MM.1S (cell line): ENCODE results near the gene MYO10.

ENCODE experiments used
- DNase-seq: peaks from one replicate; pipeline ENCODE4 v3.0.0-alpha.2; 2015
- H2AFZ ChIP-seq: fragments of 300-600 bp; sonication (generic); 2 replicates; pipeline ENCODE4 v1.6.0; 2016; ENCODE audit warnings: antibody characterized with exemption, low read length
- H3F3A ChIP-seq: fragments of 300-600 bp; sonication (generic); 2 replicates; pipeline ENCODE4 v1.6.1; 2016; ENCODE audit warnings: mild to moderate bottlenecking, antibody characterized with exemption, low read length, moderate library complexity, mixed read lengths; ENCODE audit not compliant: insufficient read depth
- H3K27ac ChIP-seq: fragments of 300-600 bp; sonication (generic); 2 replicates; pipeline ENCODE4 v1.5.1; 2016; ENCODE audit warnings: mild to moderate bottlenecking, low read length
- H3K27me3 ChIP-seq: fragments of 300-600 bp; sonication (generic); replicated peaks from 2 replicates; pipeline ENCODE4 v1.6.0; 2016; ENCODE audit warnings: low read length; ENCODE audit not compliant: insufficient read depth
- H3K36me3 ChIP-seq: fragments of 300-600 bp; sonication (generic); replicated peaks from 2 replicates; pipeline ENCODE4 v1.6.1; 2016; ENCODE audit warnings: mild to moderate bottlenecking, low read length, mixed read lengths; ENCODE audit not compliant: insufficient read depth
- H3K4me1 ChIP-seq: fragments of 300-600 bp; sonication (generic); 2 replicates; pipeline ENCODE4 v1.6.1; 2016; ENCODE audit warnings: low read length, mixed read lengths
- H3K4me2 ChIP-seq: fragments of 300-600 bp; sonication (generic); 2 replicates; pipeline ENCODE4 v1.6.0; 2016; ENCODE audit warnings: low read depth, low read length
- H3K4me3 ChIP-seq: fragments of 300-600 bp; sonication (generic); 2 replicates; pipeline ENCODE4 v1.5.1; 2016; ENCODE audit warnings: low read length, mixed read lengths
- H3K79me2 ChIP-seq: fragments of 300-600 bp; sonication (generic); 2 replicates; pipeline ENCODE4 v1.6.1; 2016; ENCODE audit warnings: mixed run types, low read length, mixed read lengths
- H3K9ac ChIP-seq: fragments of 300-600 bp; sonication (generic); 2 replicates; pipeline ENCODE4 v1.6.1; 2016; ENCODE audit warnings: low read length, mixed read lengths
- H3K9me2 ChIP-seq: fragments of 300-600 bp; sonication (generic); replicated peaks from 2 replicates; pipeline ENCODE4 v1.6.1; 2016; ENCODE audit warnings: mild to moderate bottlenecking, low read length, mixed read lengths; ENCODE audit not compliant: insufficient read depth
- H3K9me3 ChIP-seq: fragments of 300-600 bp; sonication (generic); replicated peaks from 2 replicates; pipeline ENCODE4 v1.6.1; 2016; ENCODE audit warnings: mild to moderate bottlenecking, low read length, mixed read lengths; ENCODE audit not compliant: insufficient read depth
- H4K20me1 ChIP-seq: fragments of 300-600 bp; sonication (generic); 2 replicates; pipeline ENCODE4 v1.6.1; 2016; ENCODE audit warnings: mild to moderate bottlenecking, low read length, moderate library complexity, mixed read lengths; ENCODE audit not compliant: insufficient read depth
- EZH2 ChIP-seq: fragments of 300-600 bp; sonication (generic); optimal IDR thresholded peaks from 2 replicates; pipeline ENCODE3; 2017; ENCODE audit warnings: low read depth, mild to moderate bottlenecking, antibody characterized with exemption, low read length, mixed read lengths
- EZH2phosphoT487 ChIP-seq: fragments of 300-600 bp; sonication (generic); IDR thresholded peaks from 2 replicates; pipeline ENCODE4 v1.6.1; 2018; ENCODE audit warnings: antibody characterized with exemption, low read length
- TF ChIP-seq, protein P1 (sequence below): fragments of 300-600 bp; sonication (generic); IDR thresholded peaks from 2 replicates; pipeline ENCODE4 v1.5.1; 2016; ENCODE audit warnings: antibody characterized with exemption, low read length, mixed read lengths

MYO10 gene

GRCh38 chr5:16780325-16780724, 155.8 kb downstream of the MYO10 start:
- no peak overlapping the region for H2AFZ ChIP-seq
- TF ChIP-seq EZH2phosphoT487, result no peak
- no peak for TF ChIP-seq EZH2
- TF ChIP-seq, protein P1, sequence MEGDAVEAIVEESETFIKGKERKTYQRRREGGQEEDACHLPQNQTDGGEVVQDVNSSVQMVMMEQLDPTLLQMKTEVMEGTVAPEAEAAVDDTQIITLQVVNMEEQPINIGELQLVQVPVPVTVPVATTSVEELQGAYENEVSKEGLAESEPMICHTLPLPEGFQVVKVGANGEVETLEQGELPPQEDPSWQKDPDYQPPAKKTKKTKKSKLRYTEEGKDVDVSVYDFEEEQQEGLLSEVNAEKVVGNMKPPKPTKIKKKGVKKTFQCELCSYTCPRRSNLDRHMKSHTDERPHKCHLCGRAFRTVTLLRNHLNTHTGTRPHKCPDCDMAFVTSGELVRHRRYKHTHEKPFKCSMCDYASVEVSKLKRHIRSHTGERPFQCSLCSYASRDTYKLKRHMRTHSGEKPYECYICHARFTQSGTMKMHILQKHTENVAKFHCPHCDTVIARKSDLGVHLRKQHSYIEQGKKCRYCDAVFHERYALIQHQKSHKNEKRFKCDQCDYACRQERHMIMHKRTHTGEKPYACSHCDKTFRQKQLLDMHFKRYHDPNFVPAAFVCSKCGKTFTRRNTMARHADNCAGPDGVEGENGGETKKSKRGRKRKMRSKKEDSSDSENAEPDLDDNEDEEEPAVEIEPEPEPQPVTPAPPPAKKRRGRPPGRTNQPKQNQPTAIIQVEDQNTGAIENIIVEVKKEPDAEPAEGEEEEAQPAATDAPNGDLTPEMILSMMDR, result no peak
- H3K27me3 ChIP-seq, result no peaks in the 10 kb centered on the region
- no peaks in the 10 kb centered on the region for H3F3A ChIP-seq
- no peaks in the 10 kb centered on the region for H3K9me3 ChIP-seq
- no peak overlapping the region for H3K27ac ChIP-seq
- H4K20me1 ChIP-seq, result no peaks in the 10 kb centered on the region
- H3K9ac ChIP-seq, result no peak overlapping the region
- no peaks in the 10 kb centered on the region for H3K9me2 ChIP-seq
- H3K4me2 ChIP-seq, result no peak overlapping the region
- no peak for DNase-seq
- no peaks in the 10 kb centered on the region for H3K4me1 ChIP-seq
- no peaks in the 10 kb centered on the region for H3K36me3 ChIP-seq
- no peak overlapping the region for H3K4me3 ChIP-seq
- H3K79me2 ChIP-seq, result no peaks in the 10 kb centered on the region

GRCh38 chr5:16777432-16777831, 158.7 kb downstream of the MYO10 start:
- H3K27me3 ChIP-seq, result no peaks in the 10 kb centered on the region
- H3K79me2 ChIP-seq, result no peaks in the 10 kb centered on the region
- H4K20me1 ChIP-seq, result no peaks in the 10 kb centered on the region
- no peak for DNase-seq
- H3K4me3 ChIP-seq, result no peak overlapping the region
- H3K27ac ChIP-seq, result no peak overlapping the region
- H3K36me3 ChIP-seq, result no peaks in the 10 kb centered on the region
- H2AFZ ChIP-seq, result no peak overlapping the region
- no peaks in the 10 kb centered on the region for H3F3A ChIP-seq
- no peak overlapping the region for H3K4me2 ChIP-seq
- H3K4me1 ChIP-seq, result no peaks in the 10 kb centered on the region
- no peak overlapping the region for H3K9ac ChIP-seq
- no peaks in the 10 kb centered on the region for H3K9me3 ChIP-seq
- TF ChIP-seq EZH2, result no peak
- no peak for TF ChIP-seq EZH2phosphoT487
- TF ChIP-seq, protein P1, result no peak
- no peaks in the 10 kb centered on the region for H3K9me2 ChIP-seq

GRCh38 chr5:16776611-16777251, 159.4 kb downstream of the MYO10 start:
- no peaks in the 10 kb centered on the region for H3K9me2 ChIP-seq
- H3K9ac ChIP-seq, result no peak overlapping the region
- H3K4me1 ChIP-seq, result no peaks in the 10 kb centered on the region
- no peaks in the 10 kb centered on the region for H3F3A ChIP-seq
- no peaks in the 10 kb centered on the region for H4K20me1 ChIP-seq
- TF ChIP-seq EZH2phosphoT487 (no peak), EZH2 (no peak)
- TF ChIP-seq, protein P1, result 0 out of 2 replicates have a peak, but pooled peaks have one; percentile 5
- H3K79me2 ChIP-seq, result no peaks in the 10 kb centered on the region
- H3K36me3 ChIP-seq, result no peaks in the 10 kb centered on the region
- no peaks in the 10 kb centered on the region for H3K27me3 ChIP-seq
- H3K4me2 ChIP-seq, result no peak overlapping the region
- no peak for DNase-seq
- H3K4me3 ChIP-seq, result no peak overlapping the region
- no peaks in the 10 kb centered on the region for H3K9me3 ChIP-seq
- no peak overlapping the region for H3K27ac ChIP-seq
- H2AFZ ChIP-seq, result no peak overlapping the region
